NK-92 (cell line): ENCODE measurements around the gene PPIF.

Experiments used
- DNase-seq: peaks from one replicate; lab custom pipeline; 2025; ENCODE audit not compliant: unreplicated experiment; lab: John Stamatoyannopoulos, UW

The PPIF gene

DNA sequence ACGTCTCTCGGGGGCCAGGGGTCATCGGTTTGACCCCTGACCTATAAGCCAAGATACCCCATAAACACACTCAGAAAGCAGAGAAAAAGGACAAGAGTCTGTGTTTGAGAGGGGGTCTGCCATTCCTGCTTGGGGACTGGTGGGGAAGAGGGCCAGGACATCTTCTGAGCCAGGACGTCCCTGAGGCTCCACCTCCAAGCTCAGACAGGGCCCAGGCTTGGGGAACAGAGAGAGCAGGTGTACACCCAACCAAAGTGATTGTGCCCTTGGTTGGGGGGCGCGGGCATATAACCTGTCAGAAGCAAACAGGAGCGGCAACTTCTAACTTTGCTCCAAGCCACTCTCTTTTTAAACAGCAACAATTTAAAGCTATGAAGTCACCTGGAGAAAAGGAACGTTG is 33.9 kb upstream of the PPIF start:
- DNase-seq, result no peak

GRCh38 chr10:79313911-79314439 is 33.3 kb upstream of the PPIF start:
- DNase-seq, result no peak

DNA sequence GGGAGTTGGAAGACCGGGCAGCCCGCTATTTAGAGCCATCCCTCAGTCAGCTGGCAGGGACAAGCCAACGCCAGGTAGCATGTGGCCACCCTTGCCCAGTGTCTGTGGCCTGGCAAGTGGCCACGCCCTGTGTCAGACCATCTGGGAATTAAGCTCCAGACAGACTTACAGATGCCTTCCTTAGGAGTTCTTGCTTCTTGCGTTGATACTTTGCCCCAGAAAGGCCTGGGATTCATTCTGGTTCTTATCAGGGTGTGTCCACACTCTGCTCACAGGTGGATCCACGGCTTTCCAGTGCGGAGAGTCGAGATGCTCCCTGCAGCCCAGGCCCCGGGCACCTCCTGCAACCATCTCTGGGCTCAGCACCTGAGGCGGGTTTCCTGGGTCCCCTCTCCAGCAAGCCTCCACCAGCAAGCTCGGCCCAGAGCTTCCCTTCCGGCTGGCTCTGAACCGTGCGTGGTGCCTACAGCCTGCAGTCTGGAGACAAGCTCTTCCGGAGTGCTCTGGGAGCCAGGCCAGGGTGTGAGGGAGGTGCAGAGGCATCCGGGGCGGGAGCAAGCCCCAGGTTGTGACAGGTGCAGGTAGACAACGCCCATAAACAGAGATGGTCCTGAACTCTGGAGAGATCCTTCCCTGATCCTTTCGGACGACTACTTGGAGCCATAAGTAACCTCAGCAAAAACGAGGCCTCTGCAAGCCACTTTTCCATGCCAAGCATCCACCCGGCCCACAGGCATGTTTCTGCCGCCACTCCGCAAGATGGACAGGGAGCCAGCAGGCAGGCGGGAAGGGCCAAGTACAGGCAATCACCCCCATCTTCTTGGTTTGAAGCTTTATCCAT is 32.3 kb upstream of the PPIF start:
- no peak for DNase-seq

DNA sequence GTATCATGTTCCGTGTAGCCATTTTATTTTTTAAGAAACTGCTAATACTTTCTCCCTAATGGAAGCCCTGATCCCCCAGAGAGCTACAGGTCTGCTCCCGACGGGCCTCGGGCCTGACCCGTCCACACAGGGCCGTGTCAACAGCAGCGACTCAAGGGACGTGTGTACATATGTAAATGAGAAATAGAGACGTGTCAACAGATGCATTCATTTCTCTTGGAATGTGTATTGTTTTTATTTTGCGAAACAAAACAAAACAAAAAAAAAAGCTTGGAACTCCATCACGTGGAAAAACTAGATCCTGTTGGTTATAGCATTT is 31.7 kb upstream of the PPIF start:
- no peak for DNase-seq

DNA sequence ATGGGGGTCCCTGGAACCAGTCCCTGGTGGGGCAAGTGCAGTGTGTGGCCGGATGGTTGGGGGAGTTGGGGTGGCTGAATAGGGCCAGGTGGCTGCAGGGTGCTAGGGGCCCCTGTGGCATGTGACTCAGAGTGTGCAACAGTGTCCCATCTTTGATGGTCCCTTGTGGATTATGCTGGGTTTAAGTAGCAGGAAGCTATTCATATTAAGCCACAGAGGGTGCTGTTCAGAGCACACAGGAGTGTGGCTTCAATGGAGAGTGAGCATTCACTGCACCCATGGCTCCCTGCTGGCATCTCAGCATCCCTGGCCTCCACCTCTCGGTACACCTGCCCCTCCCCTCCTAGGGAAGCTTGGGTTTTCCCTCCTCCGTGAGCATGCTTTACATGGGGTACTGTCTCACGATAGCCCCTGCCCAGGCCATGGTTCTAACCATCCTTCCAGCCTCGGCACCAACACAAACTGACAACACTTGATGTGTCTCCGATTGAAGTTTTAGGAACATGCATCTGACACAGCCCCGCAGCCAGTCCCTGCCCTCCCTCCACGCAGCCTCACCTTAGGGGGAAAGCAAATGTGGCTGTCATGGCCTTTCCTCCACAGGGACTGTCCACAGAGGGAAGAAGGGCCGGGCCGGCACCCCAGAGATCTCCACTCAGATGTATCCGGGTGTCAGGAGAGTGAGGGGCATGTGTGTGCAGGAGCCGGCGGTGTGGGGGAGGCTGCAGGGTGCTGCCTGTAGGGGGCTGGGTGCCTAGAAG is 30.4 kb upstream of the PPIF start:
- no peak for DNase-seq

DNA sequence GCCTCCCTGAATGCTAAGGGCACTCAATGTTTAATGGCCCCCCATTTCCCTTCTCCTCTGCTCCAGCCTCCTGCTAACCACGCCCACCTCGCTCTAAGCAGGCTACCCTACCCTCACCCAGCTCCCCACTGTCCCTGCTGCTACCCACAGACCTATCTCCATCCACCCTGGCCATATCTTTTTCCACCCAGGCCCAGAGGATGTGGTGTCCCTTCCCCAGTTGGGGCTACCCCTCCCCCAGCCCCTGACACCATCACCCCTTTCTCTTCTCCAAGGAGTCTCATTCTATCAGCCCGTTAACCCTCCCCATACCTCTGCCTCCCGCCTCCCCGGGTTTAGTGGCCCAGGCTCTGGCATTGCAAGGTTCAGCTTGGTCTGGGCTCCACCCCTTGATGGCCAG is 28.9 kb upstream of the PPIF start:
- DNase-seq, result no peak

GRCh38 chr10:79319115-79319771 is 28.0 kb upstream of the PPIF start:
- DNase-seq, result no peak

GRCh38 chr10:79320316-79320715 is 27.0 kb upstream of the PPIF start:
- DNase-seq, result no peak

GRCh38 chr10:79320820-79321493 is 26.3 kb upstream of the PPIF start:
- DNase-seq, result no peak

DNA sequence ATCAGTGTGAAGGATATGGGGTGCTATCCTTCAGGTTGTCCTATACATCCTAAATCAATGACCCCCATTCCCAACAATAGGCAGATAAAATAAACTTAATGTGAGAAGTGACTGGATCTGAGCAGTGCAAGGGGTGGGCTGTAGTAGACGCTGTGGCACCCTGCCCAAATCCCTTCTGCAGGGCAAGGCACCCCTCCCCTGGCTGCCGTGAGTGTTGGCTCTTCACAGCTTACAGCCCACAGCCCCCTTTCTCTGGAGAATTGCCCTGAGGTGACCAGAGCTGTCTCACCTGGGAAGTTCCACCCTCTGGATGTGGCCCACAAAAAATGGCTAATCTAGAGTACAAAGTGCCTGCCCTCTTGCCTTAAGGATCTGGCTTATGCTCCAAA is 25.8 kb upstream of the PPIF start:
- DNase-seq, result no peak

GRCh38 chr10:79321951-79322350 is 25.3 kb upstream of the PPIF start:
- no peak for DNase-seq

DNA sequence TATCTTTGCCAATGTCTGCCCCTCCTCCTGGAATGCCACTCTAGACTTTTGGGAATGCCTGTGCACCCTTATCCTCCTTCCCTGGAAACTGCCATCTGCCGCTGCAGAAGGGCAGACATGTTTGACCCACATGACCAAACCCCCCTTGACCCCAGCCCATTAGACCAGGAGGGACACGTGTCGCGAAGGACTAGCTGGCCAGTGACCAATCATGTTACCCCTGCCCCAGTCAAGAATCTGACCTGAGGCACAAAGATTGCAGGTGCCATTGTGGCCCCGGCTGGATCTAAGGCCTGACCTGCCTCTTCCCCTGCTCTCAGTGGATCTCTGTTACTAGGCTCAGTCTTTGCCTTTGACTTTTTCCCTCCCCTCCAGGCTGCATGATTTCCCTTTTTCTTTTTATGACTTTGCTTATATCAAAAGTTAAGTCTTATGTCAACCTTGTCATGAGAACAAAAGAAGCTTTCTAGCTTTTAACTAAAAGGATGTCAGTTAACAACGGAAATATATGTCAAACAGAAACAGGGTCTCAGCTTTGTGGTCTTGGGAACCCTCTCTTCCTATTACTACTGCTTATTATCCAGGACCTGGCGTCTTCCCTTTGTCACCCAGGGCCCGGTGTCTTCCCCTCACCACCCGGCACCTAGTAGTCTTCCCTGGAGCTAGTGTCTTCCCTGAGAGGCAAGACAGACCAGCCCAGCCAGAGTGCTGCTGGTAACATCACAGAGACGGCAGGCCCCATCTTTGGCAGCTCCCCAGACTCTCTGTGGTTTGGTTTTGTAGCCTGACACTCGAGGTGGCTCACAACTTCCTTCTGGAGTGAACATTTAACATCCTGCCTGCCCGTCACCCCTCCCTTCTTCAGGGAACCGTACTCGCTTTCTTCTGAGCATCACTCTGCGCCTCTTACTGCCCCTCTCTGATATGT is 24.4 kb upstream of the PPIF start:
- no peak for DNase-seq

GRCh38 chr10:79323602-79324001 is 23.7 kb upstream of the PPIF start:
- no peak for DNase-seq

- DNase-seq, result no peak
Measured at GRCh38 chr10:79324032-79324695, 23.1 kb upstream of the PPIF start.

GRCh38 chr10:79326361-79327089 is 20.7 kb upstream of the PPIF start:
- no peak for DNase-seq

DNA sequence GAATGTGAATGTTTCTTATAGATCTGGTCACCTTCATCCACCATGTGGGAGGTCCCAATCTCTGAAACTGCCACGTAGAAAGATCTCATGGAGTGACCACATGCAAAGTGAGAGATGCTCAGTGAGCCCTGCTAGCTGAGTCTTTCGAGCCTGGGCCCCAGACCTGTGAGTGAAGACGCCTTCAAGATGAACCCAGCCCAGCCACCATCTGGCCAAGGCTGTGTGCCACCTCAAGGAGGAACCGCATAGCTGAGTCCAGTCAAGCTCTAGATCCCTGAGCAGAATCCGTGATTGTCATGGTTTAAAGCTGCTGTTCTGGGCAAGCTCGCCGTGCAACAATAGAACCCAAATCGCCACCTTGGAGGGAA is 20.2 kb upstream of the PPIF start:
- DNase-seq, result no peak

- DNase-seq, result no peak
Measured at GRCh38 chr10:79328147-79328701, 19.0 kb upstream of the PPIF start.

GRCh38 chr10:79328737-79329504 is 18.3 kb upstream of the PPIF start:
- DNase-seq, result no peak
